ENCODE measurements around the gene TXNDC8.

The TXNDC8 gene

GRCh38 chr9:110293248-110293647 lies 44.4 kb downstream of the TXNDC8 start:
- H3K9me3 ChIP-seq (ENCODE audit: insufficient read depth, low read length), result no peaks in the 10 kb centered on the region
- TF ChIP-seq YY1 (IDR thresholded peaks at IDR 0.05; ENCODE audit: insufficient read depth, insufficient read length), result no peak
- no peak for TF ChIP-seq SUZ12 (IDR thresholded peaks at IDR 0.05; ENCODE audit: extremely low read depth, insufficient read depth, insufficient read length)
- no peak overlapping the region for H3K4me3 ChIP-seq (ENCODE audit: insufficient read length, low read depth)
- H3K27me3 ChIP-seq (ENCODE audit: insufficient read depth, insufficient read length), result no peaks in the 10 kb centered on the region
- H3K9ac ChIP-seq (ENCODE audit: insufficient read length, low read depth), result no peak overlapping the region
- no peaks in the 10 kb centered on the region for H3K36me3 ChIP-seq (ENCODE audit: insufficient read depth, insufficient read length, low read length)
- DNase-seq (ENCODE audit: low read depth, low spot score), result no peak
- H3K4me1 ChIP-seq (ENCODE audit: insufficient read depth, insufficient read length), result no peaks in the 10 kb centered on the region

DNA sequence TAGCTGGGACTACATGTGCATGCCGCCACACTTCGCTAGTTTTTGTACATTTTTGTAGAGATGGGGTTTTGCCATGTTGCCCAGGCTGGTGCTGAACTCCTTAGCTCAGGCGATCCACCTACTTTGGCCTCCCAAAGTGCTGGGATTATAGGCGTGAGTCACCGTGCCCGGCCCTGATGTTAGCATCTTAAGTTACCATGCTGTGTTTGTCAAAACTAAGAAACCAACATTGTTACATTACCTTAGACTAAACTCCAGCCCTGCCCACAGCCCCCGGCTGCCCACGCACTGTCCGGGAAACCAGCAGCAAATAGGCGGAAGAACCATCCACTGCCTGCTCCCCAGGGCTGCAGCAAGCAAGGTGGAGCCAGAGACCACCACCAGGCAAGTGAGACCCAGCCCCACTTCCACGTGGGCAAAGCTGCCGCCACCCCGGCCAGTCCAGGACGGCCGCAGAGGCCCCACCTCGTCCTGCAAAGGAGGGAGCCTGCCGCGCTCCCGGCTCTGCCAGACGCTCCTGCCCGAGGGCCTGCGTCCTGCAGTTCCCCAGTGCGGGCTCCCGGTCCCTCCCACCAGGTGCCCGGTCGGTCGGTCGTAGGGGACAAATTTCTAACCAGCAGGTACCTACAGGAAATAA lies 45.6 kb downstream of the TXNDC8 start:
- Histone ChIP-seq H3K9me3 (ENCODE audit: insufficient read depth, low read length) (no peaks in the 10 kb centered on the region), H3K4me1 (ENCODE audit: insufficient read depth, insufficient read length) (no peaks in the 10 kb centered on the region), H3K9ac (ENCODE audit: insufficient read length, low read depth) (no peak overlapping the region), H3K4me3 (ENCODE audit: insufficient read length, low read depth) (no peak overlapping the region), H3K27me3 (ENCODE audit: insufficient read depth, insufficient read length) (no peaks in the 10 kb centered on the region), H3K36me3 (ENCODE audit: insufficient read depth, insufficient read length, low read length) (no peaks in the 10 kb centered on the region)
- DNase-seq (ENCODE audit: low read depth, low spot score), result no peak
- TF ChIP-seq SUZ12 (IDR thresholded peaks at IDR 0.05; ENCODE audit: extremely low read depth, insufficient read depth, insufficient read length) (no peak), YY1 (IDR thresholded peaks at IDR 0.05; ENCODE audit: insufficient read depth, insufficient read length) (no peak), ZNF274 (IDR thresholded peaks at IDR 0.05; ENCODE audit: low read depth, low read length) (no peak)

DNA sequence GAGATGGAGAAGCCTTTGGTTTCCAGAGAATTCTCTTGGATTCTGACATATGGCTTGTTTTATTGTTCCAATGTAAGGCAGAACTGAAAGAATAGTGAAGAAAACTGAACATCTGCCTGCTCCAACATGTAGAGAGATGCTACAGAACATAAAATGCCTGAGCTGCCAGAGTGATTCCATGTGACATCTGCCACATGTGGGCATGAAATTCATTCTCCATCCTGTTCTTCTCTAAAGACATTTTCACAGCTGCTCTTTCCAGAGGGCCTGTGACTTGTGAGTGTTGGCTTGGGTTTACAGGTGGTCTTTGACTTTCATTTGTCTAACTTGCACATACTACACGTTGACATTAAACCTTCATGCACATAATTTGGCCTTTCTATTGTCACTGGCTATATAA lies 47.7 kb downstream of the TXNDC8 start:
- no peak overlapping the region for H3K4me3 ChIP-seq (ENCODE audit: insufficient read length, low read depth)
- TF ChIP-seq SUZ12 (IDR thresholded peaks at IDR 0.05; ENCODE audit: extremely low read depth, insufficient read depth, insufficient read length) (no peak), YY1 (IDR thresholded peaks at IDR 0.05; ENCODE audit: insufficient read depth, insufficient read length) (no peak), ZNF274 (IDR thresholded peaks at IDR 0.05; ENCODE audit: low read depth, low read length) (no peak)
- no peak for DNase-seq (ENCODE audit: low read depth, low spot score)
- H3K9me3 ChIP-seq (ENCODE audit: insufficient read depth, low read length), result no peaks in the 10 kb centered on the region
- no peaks in the 10 kb centered on the region for H3K36me3 ChIP-seq (ENCODE audit: insufficient read depth, insufficient read length, low read length)
- no peaks in the 10 kb centered on the region for H3K27me3 ChIP-seq (ENCODE audit: insufficient read depth, insufficient read length)
- no peak overlapping the region for H3K9ac ChIP-seq (ENCODE audit: insufficient read length, low read depth)
- H3K4me1 ChIP-seq (ENCODE audit: insufficient read depth, insufficient read length), result no peaks in the 10 kb centered on the region

DNA sequence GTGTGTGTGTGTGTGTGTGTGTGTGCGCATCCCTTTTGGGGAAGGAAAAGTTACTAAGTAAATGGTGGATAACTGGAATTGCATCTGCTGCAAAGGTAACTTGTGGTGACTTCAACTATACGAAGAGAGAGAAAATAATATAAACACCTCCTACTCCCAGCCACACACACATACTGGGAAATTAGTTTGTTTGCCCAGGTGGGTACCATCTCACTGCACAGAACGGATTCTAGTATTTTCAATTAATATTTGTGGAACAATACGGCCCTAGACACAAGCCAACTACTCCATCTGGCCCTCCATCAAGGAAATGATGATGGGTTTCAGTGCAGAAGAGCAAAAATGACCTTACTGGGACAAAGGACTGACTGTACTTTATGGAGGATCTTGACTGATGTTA lies 49.2 kb downstream of the TXNDC8 start:
- Histone ChIP-seq H3K36me3 (ENCODE audit: insufficient read depth, insufficient read length, low read length) (no peaks in the 10 kb centered on the region), H3K27me3 (ENCODE audit: insufficient read depth, insufficient read length) (no peaks in the 10 kb centered on the region), H3K4me3 (ENCODE audit: insufficient read length, low read depth) (no peak overlapping the region), H3K4me1 (ENCODE audit: insufficient read depth, insufficient read length) (no peaks in the 10 kb centered on the region), H3K9ac (ENCODE audit: insufficient read length, low read depth) (no peak overlapping the region), H3K9me3 (ENCODE audit: insufficient read depth, low read length) (no peaks in the 10 kb centered on the region)
- TF ChIP-seq ZNF274 (IDR thresholded peaks at IDR 0.05; ENCODE audit: low read depth, low read length) (no peak), SUZ12 (IDR thresholded peaks at IDR 0.05; ENCODE audit: extremely low read depth, insufficient read depth, insufficient read length) (no peak), YY1 (IDR thresholded peaks at IDR 0.05; ENCODE audit: insufficient read depth, insufficient read length) (no peak)
- DNase-seq (ENCODE audit: low read depth, low spot score), result no peak

DNA sequence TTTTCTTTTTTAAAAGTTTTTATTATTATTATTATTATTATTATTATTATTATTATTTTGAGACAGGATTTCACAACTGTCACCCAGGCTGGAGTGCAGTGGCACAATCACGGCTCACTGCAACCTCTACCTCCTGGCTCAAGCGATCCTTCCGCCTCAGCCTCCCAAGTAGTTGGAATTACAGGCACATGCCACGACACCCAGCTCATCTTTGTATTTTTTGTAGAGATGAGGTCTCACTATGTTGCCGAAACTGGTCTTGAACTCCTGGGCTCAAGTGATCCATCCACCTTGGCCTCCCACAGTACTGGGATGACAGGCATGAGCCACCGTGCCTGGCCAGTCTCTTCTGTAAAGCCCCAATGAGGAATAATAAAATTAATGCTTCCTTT lies 50.4 kb downstream of the TXNDC8 start:
- Histone ChIP-seq H3K9ac (ENCODE audit: insufficient read length, low read depth) (no peak overlapping the region), H3K4me1 (ENCODE audit: insufficient read depth, insufficient read length) (no peaks in the 10 kb centered on the region), H3K4me3 (ENCODE audit: insufficient read length, low read depth) (no peak overlapping the region), H3K9me3 (ENCODE audit: insufficient read depth, low read length) (no peaks in the 10 kb centered on the region), H3K27me3 (ENCODE audit: insufficient read depth, insufficient read length) (no peaks in the 10 kb centered on the region), H3K36me3 (ENCODE audit: insufficient read depth, insufficient read length, low read length) (no peaks in the 10 kb centered on the region)
- DNase-seq (ENCODE audit: low read depth, low spot score), result no peak
- no peak for TF ChIP-seq YY1 (IDR thresholded peaks at IDR 0.05; ENCODE audit: insufficient read depth, insufficient read length)
- no peak for TF ChIP-seq SUZ12 (IDR thresholded peaks at IDR 0.05; ENCODE audit: extremely low read depth, insufficient read depth, insufficient read length)

- Histone ChIP-seq H3K9me3 (ENCODE audit: insufficient read depth, low read length) (no peaks in the 10 kb centered on the region), H3K4me3 (ENCODE audit: insufficient read length, low read depth) (no peak overlapping the region), H3K27me3 (ENCODE audit: insufficient read depth, insufficient read length) (no peaks in the 10 kb centered on the region), H3K9ac (ENCODE audit: insufficient read length, low read depth) (no peak overlapping the region), H3K36me3 (ENCODE audit: insufficient read depth, insufficient read length, low read length) (no peaks in the 10 kb centered on the region), H3K4me1 (ENCODE audit: insufficient read depth, insufficient read length) (no peaks in the 10 kb centered on the region)
- TF ChIP-seq SUZ12 (IDR thresholded peaks at IDR 0.05; ENCODE audit: extremely low read depth, insufficient read depth, insufficient read length), result no peak
- no peak for TF ChIP-seq ZNF274 (IDR thresholded peaks at IDR 0.05; ENCODE audit: low read depth, low read length)
- TF ChIP-seq YY1 (IDR thresholded peaks at IDR 0.05; ENCODE audit: insufficient read depth, insufficient read length), result no peak
- no peak for DNase-seq (ENCODE audit: low read depth, low spot score)
Observed at GRCh38 chr9:110284211-110284844, 53.3 kb downstream of the TXNDC8 start.

DNA sequence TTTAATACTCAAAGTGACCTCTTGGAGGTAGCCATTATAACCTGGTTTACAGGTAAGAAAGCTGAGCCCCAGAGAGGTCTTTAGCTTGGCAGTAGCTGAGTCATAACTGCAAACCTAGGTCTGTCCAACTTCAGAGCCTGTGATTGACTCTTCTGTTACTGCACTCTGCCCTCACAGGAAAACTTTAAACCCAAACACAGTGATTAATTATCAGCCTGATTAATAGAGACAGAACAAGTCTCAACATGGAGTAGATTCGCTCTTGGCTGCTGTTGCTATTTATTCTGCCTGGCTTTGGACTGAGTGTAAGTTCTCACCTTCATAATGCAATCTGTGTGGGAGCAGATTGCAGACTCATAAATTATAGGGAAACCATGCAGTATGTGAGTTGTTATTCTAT lies 53.9 kb downstream of the TXNDC8 start:
- no peaks in the 10 kb centered on the region for H3K4me1 ChIP-seq (ENCODE audit: insufficient read depth, insufficient read length)
- TF ChIP-seq SUZ12 (IDR thresholded peaks at IDR 0.05; ENCODE audit: extremely low read depth, insufficient read depth, insufficient read length) (no peak), ZNF274 (IDR thresholded peaks at IDR 0.05; ENCODE audit: low read depth, low read length) (no peak), YY1 (IDR thresholded peaks at IDR 0.05; ENCODE audit: insufficient read depth, insufficient read length) (no peak)
- H3K9me3 ChIP-seq (ENCODE audit: insufficient read depth, low read length), result no peaks in the 10 kb centered on the region
- H3K27me3 ChIP-seq (ENCODE audit: insufficient read depth, insufficient read length), result no peaks in the 10 kb centered on the region
- no peaks in the 10 kb centered on the region for H3K36me3 ChIP-seq (ENCODE audit: insufficient read depth, insufficient read length, low read length)
- no peak overlapping the region for H3K4me3 ChIP-seq (ENCODE audit: insufficient read length, low read depth)
- H3K9ac ChIP-seq (ENCODE audit: insufficient read length, low read depth), result no peak overlapping the region
- DNase-seq (ENCODE audit: low read depth, low spot score), result no peak
